ENCODE results near the gene LINGO4.

LINGO4 gene

GRCh38 chr1:151779852-151780251, 25.4 kb downstream of the LINGO4 start:
- Histone ChIP-seq H3K27me3 (no peaks in the 10 kb centered on the region), H3K27ac (no peak overlapping the region), H3K9me3 (no peaks in the 10 kb centered on the region), H3K4me3 (no peak overlapping the region), H3K36me3 (peaks cover 0 to 71% (median 32%) of the 10 kb centered on the region in 3 donors), H3K4me1 (no peaks in the 10 kb centered on the region)
- intact Hi-C loops (cut with DNase I; ENCODE audit: low total_unique reads) = no loop called here
- DNase-seq = no peak
- no peak for TF ChIP-seq CTCF (IDR thresholded peaks at IDR 0.05)

DNA sequence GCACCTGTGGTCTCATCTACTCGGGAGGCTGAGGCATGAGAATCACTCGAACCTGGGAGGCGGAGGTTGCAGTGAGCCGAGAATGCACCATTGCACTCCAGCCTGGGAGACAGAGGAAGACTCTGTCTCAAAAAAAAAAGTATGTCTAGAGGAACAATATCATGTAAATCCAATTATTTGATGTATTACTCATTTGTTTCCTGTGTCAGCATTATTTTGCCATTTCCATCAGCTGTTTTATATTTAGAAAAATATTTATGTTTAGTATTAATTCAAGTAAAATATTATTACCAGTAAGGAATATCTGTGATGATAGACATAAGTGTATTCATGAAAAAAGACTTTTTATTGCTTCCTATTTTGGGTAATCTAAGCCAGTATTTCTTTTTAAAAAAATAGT, 27.9 kb downstream of the LINGO4 start:
- TF ChIP-seq CTCF (IDR thresholded peaks at IDR 0.05) = no peak
- DNase-seq = no peak
- no peaks in the 10 kb centered on the region for H3K4me1 ChIP-seq
- H3K27me3 ChIP-seq = no peaks in the 10 kb centered on the region
- no peak overlapping the region for H3K4me3 ChIP-seq
- H3K9me3 ChIP-seq = no peaks in the 10 kb centered on the region
- no peak overlapping the region for H3K27ac ChIP-seq
- intact Hi-C loops (cut with DNase I; ENCODE audit: low total_unique reads) = no loop called here
- H3K36me3 ChIP-seq = peaks cover 0 to 87% (median 38%) of the 10 kb centered on the region in 3 donors

DNA sequence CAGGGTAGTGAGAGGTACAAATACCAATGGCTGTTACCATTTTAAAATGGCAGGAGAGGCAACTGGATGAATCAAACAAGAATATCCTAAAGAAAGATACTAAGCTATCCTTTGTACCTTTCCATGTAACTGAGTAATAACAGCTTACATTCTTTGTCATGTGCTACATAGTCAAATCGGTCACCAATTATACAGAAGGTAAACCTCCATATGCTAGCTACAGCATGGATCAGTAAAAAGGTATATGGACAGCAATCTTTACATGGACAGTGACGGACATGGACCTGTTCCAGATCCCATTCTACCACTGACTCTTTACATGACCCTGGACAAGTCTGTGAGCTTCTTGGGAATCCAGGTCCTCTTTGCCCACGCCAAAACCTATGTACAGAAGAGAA, 28.6 kb downstream of the LINGO4 start:
- Histone ChIP-seq H3K4me3 (no peak overlapping the region), H3K27me3 (no peaks in the 10 kb centered on the region), H3K4me1 (no peaks in the 10 kb centered on the region), H3K36me3 (peaks cover 0 to 80% (median 37%) of the 10 kb centered on the region in 3 donors), H3K27ac (no peak overlapping the region), H3K9me3 (no peaks in the 10 kb centered on the region)
- no peak for TF ChIP-seq CTCF (IDR thresholded peaks at IDR 0.05)
- no peak for DNase-seq
- intact Hi-C loops (cut with DNase I; ENCODE audit: low total_unique reads) = no loop called here

DNA sequence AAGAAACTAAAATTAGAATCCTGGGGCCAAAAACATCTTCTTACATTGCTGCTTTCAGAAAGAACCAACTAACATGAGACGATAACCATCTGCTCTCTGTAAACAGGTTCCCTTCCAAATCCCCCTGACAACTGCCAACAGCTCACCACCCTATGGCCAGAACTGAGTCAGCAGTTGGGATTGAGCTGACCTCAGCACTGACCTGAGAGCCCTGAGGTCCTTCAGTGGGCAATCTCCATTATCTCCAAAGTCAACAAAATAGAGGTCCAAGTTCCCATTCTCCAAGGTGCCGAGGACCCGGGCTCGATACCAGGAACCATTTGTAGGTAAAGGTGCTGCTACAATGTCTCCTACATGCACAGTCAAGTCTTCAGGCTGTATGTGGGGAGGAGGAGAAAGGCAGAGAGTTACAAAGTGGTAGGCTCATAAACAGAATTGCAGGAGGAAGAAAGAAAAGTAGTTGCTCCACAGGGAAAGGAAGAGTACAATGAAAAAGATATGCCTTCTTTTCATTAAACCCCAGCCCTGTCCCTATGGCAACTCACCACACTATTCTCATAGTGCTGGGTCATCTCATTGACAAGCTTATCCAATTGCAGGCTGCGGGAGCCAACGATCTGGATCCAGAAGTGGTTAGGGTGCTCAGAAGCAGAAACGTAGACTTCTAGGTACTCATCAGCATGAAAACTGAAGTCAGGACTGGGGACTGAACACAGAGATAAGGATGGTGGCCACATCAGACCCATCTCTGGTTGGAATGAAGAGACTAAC, 29.1 kb downstream of the LINGO4 start:
- no peak overlapping the region for H3K27ac ChIP-seq
- H3K36me3 ChIP-seq = peaks cover 0 to 77% (median 34%) of the 10 kb centered on the region in 3 donors
- no peak for TF ChIP-seq CTCF (IDR thresholded peaks at IDR 0.05)
- no peaks in the 10 kb centered on the region for H3K27me3 ChIP-seq
- no peak for DNase-seq
- no peaks in the 10 kb centered on the region for H3K9me3 ChIP-seq
- no peak overlapping the region for H3K4me3 ChIP-seq
- no peaks in the 10 kb centered on the region for H3K4me1 ChIP-seq
- intact Hi-C loops (cut with DNase I; ENCODE audit: low total_unique reads) = no loop called here

- H3K27me3 ChIP-seq = no peaks in the 10 kb centered on the region
- H3K36me3 ChIP-seq = peaks cover 0 to 63% (median 29%) of the 10 kb centered on the region in 3 donors
- no peak for TF ChIP-seq CTCF (IDR thresholded peaks at IDR 0.05)
- intact Hi-C loops (cut with DNase I; ENCODE audit: low total_unique reads) = no loop called here
- DNase-seq = no peak
- no peaks in the 10 kb centered on the region for H3K4me1 ChIP-seq
- no peak overlapping the region for H3K4me3 ChIP-seq
- no peak overlapping the region for H3K27ac ChIP-seq
- H3K9me3 ChIP-seq = no peaks in the 10 kb centered on the region
Observed at GRCh38 chr1:151774256-151774922, 30.8 kb downstream of the LINGO4 start.

Data from tibial artery (tissue), 4 donors.